Kidney (tissue), 22 donors: Measurements from ENCODE around the gene NXT2. TPM values are rescaled to one million over a fixed set of nuclear protein-coding genes. Genes with fewer than 3 reads are reported as not detected.

Experiments used
- DNase-seq, 5 donors: peaks; one replicate each; pipeline ENCODE4 v3.0.0-alpha.2; 2013 to 2020
- FAIRE-seq: peaks from 2 replicates; lab custom pipeline; 2012; peaks lifted over from hg19 to GRCh38; lab: Jason Lieb, UNC
- H3K27ac ChIP-seq, 2 donors: one replicate each; pipeline ENCODE4 v1.7.0; 2013; ENCODE audit warnings: low read depth in 2 of 2, low read length in 2 of 2, inconsistent platforms in 1 of 2
- H3K27me3 ChIP-seq: one replicate; pipeline ENCODE4 v1.7.1; 2013; ENCODE audit warnings: low read length, inconsistent platforms; ENCODE audit not compliant: control insufficient read depth, insufficient read depth
- H3K36me3 ChIP-seq, 3 donors: one replicate each; pipeline versions ENCODE4 v1.7.0 to v1.7.1; 2013; ENCODE audit warnings: low read length in 3 of 3, control low read depth in 1 of 3, inconsistent platforms in 1 of 3; ENCODE audit not compliant: insufficient read depth in 3 of 3, control insufficient read depth in 2 of 3
- H3K4me1 ChIP-seq, 3 donors: one replicate each; pipeline versions ENCODE4 v1.7.0 to v1.7.1; 2013; ENCODE audit warnings: low read length in 3 of 3, inconsistent platforms in 1 of 3, low read depth in 1 of 3; ENCODE audit not compliant: control insufficient read depth in 2 of 3, insufficient read depth in 2 of 3
- H3K4me3 ChIP-seq, 3 donors: one replicate each; pipeline versions ENCODE4 v1.7.0 to v1.8.1; 2013; ENCODE audit warnings: low read length in 3 of 3, control low read depth in 1 of 3, inconsistent platforms in 1 of 3
- H3K9ac ChIP-seq, 3 donors: one replicate each; pipeline versions ENCODE4 v1.7.0 to v1.7.1; 2013; ENCODE audit warnings: low read length in 3 of 3, control low read depth in 1 of 3, inconsistent platforms in 1 of 3
- H3K9me3 ChIP-seq, 3 donors: one replicate each; pipeline versions ENCODE4 v1.7.0 to v1.7.1; 2013; ENCODE audit warnings: low read length in 3 of 3, control low read depth in 1 of 3, inconsistent platforms in 1 of 3; ENCODE audit not compliant: control insufficient read depth in 2 of 3, insufficient read depth in 1 of 3
- intact Hi-C: fragments of 100-400 bp; cut with DNase I; formaldehyde crosslinking; loops from one replicate; pipeline ENCODE4 v1.11.1; 2022
- long read RNA-seq, 10 donors: library from polyadenylated mRNA in 1 of 10; unstranded in 1 of 10; transcript quantifications; one replicate each; pipeline ENCODE4 v2.0.0 and lab custom pipeline, GENCODE V29; 2021 to 2026
- polyA plus RNA-seq: library from polyadenylated mRNA; stranded (reverse); fragments of 350-450 nt; fragmentation: Illumina TruSeq; extraction: RNeasy Lipid Tissue Mini Kit (QIAGEN cat#74804); gene quantifications from one replicate; pipeline ENCODE4 v1.2.3, GENCODE V29; 2014; ENCODE audit warnings: low read depth, low replicate concordance; ENCODE audit not compliant: insufficient read depth
- total RNA-seq: library from RNA; stranded (reverse); fragmentation: NEBNext Ultra II Directional; extraction: Animal tissue kit (Norgen Biotek cat#: 25700); gene quantifications from one replicate; pipeline ENCODE4 v1.2.1, GENCODE V29; 2021
- TF ChIP-seq, protein P1 (sequence below): IDR thresholded peaks from 3 replicates; pipeline ENCODE4 v1.5.1; 2012; ENCODE audit warnings: mild to moderate bottlenecking, moderate library complexity, borderline replicate concordance; ENCODE audit not compliant: insufficient read depth; ENCODE audit errors: extremely low read depth
- donor health status: control.
- donor health status: control.
- donor health status: control.
- donor health status: control.
- donor health status: control.
- donor health status: DM: yes; HTN: yes; CAD: no.
- donor health status: Normal renal cell carcinoma (clear cell type).

Gene NXT2
- total RNA-seq: 8.1 TPM
- 4.7 TPM for polyA plus RNA-seq
- long read RNA-seq, donor 1, partial matches to known transcripts: 0 of 7 reads
- long read RNA-seq, donor 1, other reads (novel, unspliced or antisense): 0 of 7 reads
- long read RNA-seq, donor 2, partial matches to known transcripts: 0 of 6 reads
- long read RNA-seq, donor 2, other reads (novel, unspliced or antisense): 0 of 6 reads
- long read RNA-seq, donor 3, transcript NXT2-202 (4 exons, 1,085 nt): major isoform, 7 of 12 reads
- long read RNA-seq, donor 3, transcript NXT2-203 (4 exons, 2,562 nt): minor isoform, 5 of 12 reads
- long read RNA-seq, donor 3, partial matches to known transcripts: 0 of 12 reads
- long read RNA-seq, donor 3, other reads (novel, unspliced or antisense): 0 of 12 reads
- long read RNA-seq, donor 4, partial matches to known transcripts: 0 of 5 reads
- long read RNA-seq, donor 4, other reads (novel, unspliced or antisense): 0 of 5 reads
- long read RNA-seq, donor 5, partial matches to known transcripts: 0 of 1 reads
- long read RNA-seq, donor 5, other reads (novel, unspliced or antisense): 0 of 1 reads
- long read RNA-seq, donor 6, transcript NXT2-202 (4 exons, 1,085 nt): major isoform, 13 of 23 reads
- long read RNA-seq, donor 6, transcript NXT2-203 (4 exons, 2,562 nt): minor isoform, 10 of 23 reads
- long read RNA-seq, donor 6, partial matches to known transcripts: 0 of 23 reads
- long read RNA-seq, donor 6, other reads (novel, unspliced or antisense): 0 of 23 reads
- long read RNA-seq, donor 7, partial matches to known transcripts: 0 of 3 reads
- long read RNA-seq, donor 7, other reads (novel, unspliced or antisense): 0 of 3 reads
- long read RNA-seq, donor 8, transcript NXT2-202 (4 exons, 1,085 nt): major isoform, 6 of 9 reads
- long read RNA-seq, donor 8, partial matches to known transcripts: 0 of 9 reads
- long read RNA-seq, donor 8, other reads (novel, unspliced or antisense): 0 of 9 reads
- long read RNA-seq, donor 9, partial matches to known transcripts: 0 of 2 reads
- long read RNA-seq, donor 9, other reads (novel, unspliced or antisense): 0 of 2 reads
- long read RNA-seq, donor 10, partial matches to known transcripts: 0 of 3 reads
- long read RNA-seq, donor 10, other reads (novel, unspliced or antisense): 0 of 3 reads

GRCh38 chrX:109536439-109537323 lies at the start of gene NXT2:
TSS of gene NXT2 (plus strand) at chrX:109536844. CDS start at chrX:109537007, 163 bp downstream.
- no peaks in the 10 kb centered on the region for H3K36me3 ChIP-seq
- H3K9ac ChIP-seq: peak within 1 kb of the TSS; percentile 54 to 84 (median 83)
- H3K4me3 ChIP-seq: peak within 1 kb of the TSS; percentile 87 to 89 (median 89)
- peak within 1 kb of the TSS; percentile 95 to 96 for H3K27ac ChIP-seq
- no peaks in the 10 kb centered on the region for H3K4me1 ChIP-seq
- no peaks in the 10 kb centered on the region for H3K9me3 ChIP-seq
- DNase-seq (peak; percentile 92 to 97 (median 95)), FAIRE-seq (peak; percentile 61)
- H3K27me3 ChIP-seq: no peaks in the 10 kb centered on the region
- TF ChIP-seq, protein P1, sequence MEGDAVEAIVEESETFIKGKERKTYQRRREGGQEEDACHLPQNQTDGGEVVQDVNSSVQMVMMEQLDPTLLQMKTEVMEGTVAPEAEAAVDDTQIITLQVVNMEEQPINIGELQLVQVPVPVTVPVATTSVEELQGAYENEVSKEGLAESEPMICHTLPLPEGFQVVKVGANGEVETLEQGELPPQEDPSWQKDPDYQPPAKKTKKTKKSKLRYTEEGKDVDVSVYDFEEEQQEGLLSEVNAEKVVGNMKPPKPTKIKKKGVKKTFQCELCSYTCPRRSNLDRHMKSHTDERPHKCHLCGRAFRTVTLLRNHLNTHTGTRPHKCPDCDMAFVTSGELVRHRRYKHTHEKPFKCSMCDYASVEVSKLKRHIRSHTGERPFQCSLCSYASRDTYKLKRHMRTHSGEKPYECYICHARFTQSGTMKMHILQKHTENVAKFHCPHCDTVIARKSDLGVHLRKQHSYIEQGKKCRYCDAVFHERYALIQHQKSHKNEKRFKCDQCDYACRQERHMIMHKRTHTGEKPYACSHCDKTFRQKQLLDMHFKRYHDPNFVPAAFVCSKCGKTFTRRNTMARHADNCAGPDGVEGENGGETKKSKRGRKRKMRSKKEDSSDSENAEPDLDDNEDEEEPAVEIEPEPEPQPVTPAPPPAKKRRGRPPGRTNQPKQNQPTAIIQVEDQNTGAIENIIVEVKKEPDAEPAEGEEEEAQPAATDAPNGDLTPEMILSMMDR: no peak
- intact Hi-C loops: no loop called here

GRCh38 chrX:109487640-109488039 lies 49.0 kb upstream of the NXT2 start:
- intact Hi-C loops: loop anchor here (10.0 kb wide), 1 partner anchor 397 kb away; no protein-coding TSS in a partner anchor
- Histone ChIP-seq H3K9ac (no peak overlapping the region), H3K9me3 (no peaks in the 10 kb centered on the region), H3K4me3 (no peak overlapping the region), H3K36me3 (no peaks in the 10 kb centered on the region), H3K27me3 (no peaks in the 10 kb centered on the region), H3K4me1 (no peaks in the 10 kb centered on the region), H3K27ac (no peak overlapping the region)
- no peak for DNase-seq
- FAIRE-seq: no peak
- TF ChIP-seq, protein P1: no peak

GRCh38 chrX:109489174-109489573 lies 47.5 kb upstream of the NXT2 start:
- Histone ChIP-seq H3K4me3 (no peak overlapping the region), H3K9ac (no peak overlapping the region), H3K4me1 (no peaks in the 10 kb centered on the region), H3K36me3 (no peaks in the 10 kb centered on the region), H3K27me3 (no peaks in the 10 kb centered on the region), H3K9me3 (no peaks in the 10 kb centered on the region), H3K27ac (no peak overlapping the region)
- FAIRE-seq (peak; percentile 80), DNase-seq (no peak)
- TF ChIP-seq, protein P1: no peak
- intact Hi-C loops: loop anchor here (10.0 kb wide), 1 partner anchor 396 kb away; no protein-coding TSS in a partner anchor
